Thyroid gland (tissue), 4 donors: ENCODE results near the gene CD177.
"Not testable (repeated sequence)": the region's sequence is repeated elsewhere in the genome, so short reads cannot be mapped to it uniquely, and the experiment has no call there.

Experiments
- CTCF ChIP-seq, 6 experiments: fragments of 200-600 bp in 3 of 6; fragments of 450-650 bp in 3 of 6; sonication (generic) in 3 of 6; IDR thresholded peaks; one replicate each; pipeline ENCODE4 v1.5.1; 2016 to 2019; ENCODE audit warnings: antibody characterized with exemption in 6 of 6, mild to moderate bottlenecking in 2 of 6, inconsistent platforms in 1 of 6, moderate library complexity in 1 of 6
- POLR2A ChIP-seq, 2 donors: fragments of 450-650 bp; IDR thresholded peaks; one replicate each; pipeline ENCODE4 v1.6.1; 2017; ENCODE audit warnings: antibody characterized with exemption in 2 of 2, mild to moderate bottlenecking in 2 of 2, moderate library complexity in 1 of 2

- not testable (repeated sequence) for TF ChIP-seq CTCF, POLR2A (IDR thresholded peaks at IDR 0.05)
Observed at GRCh38 chr19:43393501-43393900, 40.0 kb downstream of the CD177 start.
